Endometrial microvascular endothelial cells (primary cell): Measurements from ENCODE around the gene GPRIN3. TPM values are rescaled to one million over a fixed set of nuclear protein-coding genes. Genes with fewer than 3 reads are reported as not detected.

Source experiments
- in situ Hi-C: cut with HindIII; loops from 2 replicates; pipeline ENCODE4 v1.10.0; 2017; ENCODE audit warnings: low sequenced_read_pairs, low pct_unique_long_range_greater_than_20kb; ENCODE audit errors: inconsistent ontology term
- total RNA-seq: library from RNA; depleted of rRNA; stranded (reverse); fragments of >200 nt; gene quantifications from one replicate; pipeline ENCODE4 v1.2.3, GENCODE V29; 2015; ENCODE audit errors: inconsistent ontology term

The GPRIN3 gene
- total RNA-seq, 1 donor from 2014 or later: under 0.01 TPM

- in situ Hi-C loops: no loop called here
These were observed 10.7 kb downstream of the GPRIN3 start for GRCh38 chr4:89296896-89297295.

GRCh38 chr4:89296399-89296798, 11.2 kb downstream of the GPRIN3 start:
- in situ Hi-C loops: no loop called here

- in situ Hi-C loops: no loop called here
These were observed 12.1 kb downstream of the GPRIN3 start for GRCh38 chr4:89295415-89295927.

- in situ Hi-C loops: no loop called here
These were observed 12.9 kb downstream of the GPRIN3 start for GRCh38 chr4:89294573-89295269.

- in situ Hi-C loops: no loop called here
These were observed 14.3 kb downstream of the GPRIN3 start for GRCh38 chr4:89293299-89293698.

GRCh38 chr4:89290727-89291516, 16.7 kb downstream of the GPRIN3 start:
- in situ Hi-C loops: no loop called here

GRCh38 chr4:89289312-89289711, 18.3 kb downstream of the GPRIN3 start:
- in situ Hi-C loops: no loop called here

GRCh38 chr4:89288430-89288829, 19.2 kb downstream of the GPRIN3 start:
- in situ Hi-C loops: no loop called here

GRCh38 chr4:89287945-89288344, 19.7 kb downstream of the GPRIN3 start:
- in situ Hi-C loops: no loop called here

GRCh38 chr4:89285745-89286144, 21.9 kb downstream of the GPRIN3 start:
- in situ Hi-C loops: no loop called here

GRCh38 chr4:89284828-89285227, 22.8 kb downstream of the GPRIN3 start:
- in situ Hi-C loops: no loop called here

- in situ Hi-C loops: no loop called here
These were observed 23.6 kb downstream of the GPRIN3 start for GRCh38 chr4:89284020-89284424.

- in situ Hi-C loops: no loop called here
These were observed 24.2 kb downstream of the GPRIN3 start for GRCh38 chr4:89283226-89284009.

GRCh38 chr4:89279385-89279784, 28.2 kb downstream of the GPRIN3 start:
- in situ Hi-C loops: no loop called here

GRCh38 chr4:89277412-89277811, 30.2 kb downstream of the GPRIN3 start:
- in situ Hi-C loops: no loop called here

- in situ Hi-C loops: no loop called here
These were observed 31.3 kb downstream of the GPRIN3 start for GRCh38 chr4:89276296-89276695.

GRCh38 chr4:89275587-89275986, 32.0 kb downstream of the GPRIN3 start:
- in situ Hi-C loops: no loop called here

- in situ Hi-C loops: no loop called here
These were observed 33.9 kb downstream of the GPRIN3 start for GRCh38 chr4:89273741-89274141.

- in situ Hi-C loops: no loop called here
These were observed 36.8 kb downstream of the GPRIN3 start for GRCh38 chr4:89270792-89271191.
